AG20443 (cell line): ENCODE data around the gene TMCO6.
"Not testable (repeated sequence)": the region's sequence is repeated elsewhere in the genome, so short reads cannot be mapped to it uniquely, and the experiment has no call there.

Source experiments
- DNase-seq: peaks from one replicate; pipeline ENCODE4 v3.0.0; 2012; ENCODE audit warnings: low spot score, mixed read lengths

The TMCO6 gene

GRCh38 chr5:140630292-140631035, 8.8 kb upstream of the TMCO6 start:
- DNase-seq: no peak

GRCh38 chr5:140631036-140631417, 8.2 kb upstream of the TMCO6 start:
- no peak for DNase-seq

GRCh38 chr5:140631831-140632365, 7.4 kb upstream of the TMCO6 start:
- no peak for DNase-seq

GRCh38 chr5:140632366-140633020, 6.8 kb upstream of the TMCO6 start:
- peak; percentile 39 for DNase-seq

GRCh38 chr5:140633021-140633471, 6.2 kb upstream of the TMCO6 start, which contains the start of gene CD14:
Gene CD14, minus strand, starts transcription at chr5:140633175. Its CDS starts 104 bp downstream, at chr5:140633071.
- DNase-seq: peak; percentile 67

- no peak for DNase-seq
Observed at GRCh38 chr5:140633501-140633900, 5.8 kb upstream of the TMCO6 start.

- DNase-seq: no peak
Observed at GRCh38 chr5:140634103-140634502, 5.1 kb upstream of the TMCO6 start.

GRCh38 chr5:140635291-140636257, 3.7 kb upstream of the TMCO6 start:
- no peak for DNase-seq

GRCh38 chr5:140637371-140638100, 1.7 kb upstream of the TMCO6 start:
- DNase-seq: no peak

- DNase-seq: not testable (repeated sequence)
Observed at GRCh38 chr5:140638898-140639147, 428 bp upstream of the TMCO6 start.

- DNase-seq: no peak
Observed at GRCh38 chr5:140641716-140642115, 2.5 kb downstream of the TMCO6 start.

GRCh38 chr5:140642718-140643117, 3.5 kb downstream of the TMCO6 start:
- peak; percentile 56 for DNase-seq

GRCh38 chr5:140647042-140647419, 7.8 kb downstream of the TMCO6 start:
- DNase-seq: peak; percentile 22

- no peak for DNase-seq
Observed at GRCh38 chr5:140658870-140659269, 19.6 kb downstream of the TMCO6 start.

GRCh38 chr5:140660371-140660770, 21.1 kb downstream of the TMCO6 start:
- DNase-seq: not testable (repeated sequence)

- no peak for DNase-seq
Observed at GRCh38 chr5:140664030-140664358, 24.7 kb downstream of the TMCO6 start.

- DNase-seq: peak; percentile 97
Observed at GRCh38 chr5:140664359-140665119, 25.3 kb downstream of the TMCO6 start, which contains the start of gene WDR55. Gene WDR55, plus strand, starts transcription at chr5:140664904. Its CDS starts 9 bp downstream, at chr5:140664913.

- not testable (repeated sequence) for DNase-seq
Observed at GRCh38 chr5:140671035-140671434, 31.8 kb downstream of the TMCO6 start.

GRCh38 chr5:140671472-140672125, 32.3 kb downstream of the TMCO6 start:
- DNase-seq: no peak

- peak; percentile 20 for DNase-seq
Observed at GRCh38 chr5:140672455-140673186, 33.4 kb downstream of the TMCO6 start.
